GM20000 (cell line): ENCODE measurements around the gene SESTD1.

ENCODE experiments used
- DNase-seq: peaks from one replicate; pipeline ENCODE4 v3.0.0; 2012; ENCODE audit warnings: low spot score
- TF ChIP-seq, protein P1 (sequence below): IDR thresholded peaks from 2 replicates; pipeline ENCODE4 v1.5.1; 2012; ENCODE audit warnings: mild to moderate bottlenecking, control low read depth; ENCODE audit errors: extremely low read depth, missing control alignments

The SESTD1 gene

DNA sequence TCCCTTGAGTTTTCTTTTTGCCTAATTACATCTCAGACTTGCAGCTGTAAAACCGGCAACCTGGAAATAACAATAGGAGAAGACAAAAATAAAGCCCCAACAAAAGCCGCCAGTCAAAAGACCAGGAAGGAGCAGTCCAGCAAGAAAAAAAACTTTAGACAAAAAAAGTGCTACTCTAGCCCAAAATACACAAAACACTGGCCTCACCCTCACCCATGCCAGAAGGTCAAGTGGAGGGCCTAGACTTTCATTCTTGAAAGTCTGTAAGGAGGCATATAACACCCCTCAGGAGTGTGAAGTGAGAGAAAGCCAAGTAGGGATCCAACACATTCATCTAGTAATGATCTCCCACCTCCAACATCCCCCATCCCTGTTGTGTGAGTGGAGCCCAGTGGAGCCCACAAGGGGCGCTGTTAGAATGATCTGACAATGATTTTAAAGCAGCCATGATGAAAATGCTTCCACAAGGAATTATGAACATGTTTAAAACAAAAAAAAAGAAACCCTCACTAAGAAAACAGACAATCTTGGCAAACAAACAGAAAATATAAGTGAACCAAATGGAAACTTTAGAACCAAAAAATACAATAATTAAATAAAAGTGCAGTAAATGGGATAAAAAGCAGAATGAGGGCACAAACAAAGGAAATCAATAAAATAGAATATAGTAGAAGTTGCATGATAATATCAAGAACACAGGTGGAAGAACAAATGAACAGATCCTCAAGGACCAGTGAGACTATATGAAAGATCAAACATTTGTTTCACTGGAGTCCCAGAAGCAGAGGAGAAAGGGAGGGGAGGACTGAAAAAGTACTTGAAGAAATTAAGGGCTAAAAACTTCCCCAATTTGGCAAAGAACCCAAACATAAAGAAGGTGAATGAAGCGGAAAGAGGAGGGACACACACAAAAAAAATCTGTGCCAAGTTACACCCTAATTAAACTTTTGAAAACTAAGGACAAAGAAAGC is 23.9 kb downstream of the SESTD1 start:
- TF ChIP-seq, protein P1, sequence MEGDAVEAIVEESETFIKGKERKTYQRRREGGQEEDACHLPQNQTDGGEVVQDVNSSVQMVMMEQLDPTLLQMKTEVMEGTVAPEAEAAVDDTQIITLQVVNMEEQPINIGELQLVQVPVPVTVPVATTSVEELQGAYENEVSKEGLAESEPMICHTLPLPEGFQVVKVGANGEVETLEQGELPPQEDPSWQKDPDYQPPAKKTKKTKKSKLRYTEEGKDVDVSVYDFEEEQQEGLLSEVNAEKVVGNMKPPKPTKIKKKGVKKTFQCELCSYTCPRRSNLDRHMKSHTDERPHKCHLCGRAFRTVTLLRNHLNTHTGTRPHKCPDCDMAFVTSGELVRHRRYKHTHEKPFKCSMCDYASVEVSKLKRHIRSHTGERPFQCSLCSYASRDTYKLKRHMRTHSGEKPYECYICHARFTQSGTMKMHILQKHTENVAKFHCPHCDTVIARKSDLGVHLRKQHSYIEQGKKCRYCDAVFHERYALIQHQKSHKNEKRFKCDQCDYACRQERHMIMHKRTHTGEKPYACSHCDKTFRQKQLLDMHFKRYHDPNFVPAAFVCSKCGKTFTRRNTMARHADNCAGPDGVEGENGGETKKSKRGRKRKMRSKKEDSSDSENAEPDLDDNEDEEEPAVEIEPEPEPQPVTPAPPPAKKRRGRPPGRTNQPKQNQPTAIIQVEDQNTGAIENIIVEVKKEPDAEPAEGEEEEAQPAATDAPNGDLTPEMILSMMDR: no peak
- no peak for DNase-seq

- TF ChIP-seq, protein P1: no peak
These were observed 24.8 kb downstream of the SESTD1 start for GRCh38 chr2:179239838-179240237.

GRCh38 chr2:179239195-179239594 is 25.4 kb downstream of the SESTD1 start:
- DNase-seq: no peak

More at GRCh38 chr2:179239838-179240237, 24.8 kb downstream of the SESTD1 start:
- no peak for DNase-seq

GRCh38 chr2:179238027-179238426 is 26.6 kb downstream of the SESTD1 start:
- no peak for DNase-seq
- TF ChIP-seq, protein P1: no peak

More at GRCh38 chr2:179239195-179239594, 25.4 kb downstream of the SESTD1 start:
- TF ChIP-seq, protein P1: no peak

DNA sequence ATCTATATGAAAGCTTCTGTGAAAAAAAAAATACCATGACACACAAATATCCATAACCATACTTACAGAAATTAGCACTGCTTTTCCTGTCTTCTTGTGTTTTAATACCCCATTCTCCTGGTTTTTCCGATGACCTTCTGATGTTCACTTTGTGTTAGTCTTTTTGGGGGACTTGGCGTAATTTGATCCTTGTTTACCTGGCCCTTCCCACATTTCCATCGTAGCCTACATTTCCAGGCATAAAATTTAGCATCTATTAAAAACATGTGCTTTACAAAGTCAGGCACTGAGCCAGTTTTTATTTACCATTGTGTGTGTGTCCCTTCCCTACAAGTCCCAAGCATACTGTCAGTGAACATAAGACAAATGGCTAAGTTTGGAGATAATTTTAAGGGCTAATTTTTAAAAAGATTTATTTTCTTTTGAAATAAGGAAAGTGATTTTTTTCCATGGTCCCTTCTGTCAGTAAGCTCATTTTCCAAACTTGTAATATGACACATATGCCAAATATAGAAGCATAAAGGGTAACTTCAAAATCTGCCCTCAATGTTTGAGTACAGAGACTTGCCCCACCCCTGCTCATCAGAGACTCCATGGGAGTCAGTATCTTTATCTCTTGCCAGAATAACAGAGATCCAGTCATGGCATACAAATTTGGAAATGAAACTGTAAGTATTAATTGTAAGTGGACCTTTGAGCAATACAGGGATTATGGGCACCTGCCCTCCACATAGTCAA is 27.3 kb downstream of the SESTD1 start:
- DNase-seq: no peak

DNA sequence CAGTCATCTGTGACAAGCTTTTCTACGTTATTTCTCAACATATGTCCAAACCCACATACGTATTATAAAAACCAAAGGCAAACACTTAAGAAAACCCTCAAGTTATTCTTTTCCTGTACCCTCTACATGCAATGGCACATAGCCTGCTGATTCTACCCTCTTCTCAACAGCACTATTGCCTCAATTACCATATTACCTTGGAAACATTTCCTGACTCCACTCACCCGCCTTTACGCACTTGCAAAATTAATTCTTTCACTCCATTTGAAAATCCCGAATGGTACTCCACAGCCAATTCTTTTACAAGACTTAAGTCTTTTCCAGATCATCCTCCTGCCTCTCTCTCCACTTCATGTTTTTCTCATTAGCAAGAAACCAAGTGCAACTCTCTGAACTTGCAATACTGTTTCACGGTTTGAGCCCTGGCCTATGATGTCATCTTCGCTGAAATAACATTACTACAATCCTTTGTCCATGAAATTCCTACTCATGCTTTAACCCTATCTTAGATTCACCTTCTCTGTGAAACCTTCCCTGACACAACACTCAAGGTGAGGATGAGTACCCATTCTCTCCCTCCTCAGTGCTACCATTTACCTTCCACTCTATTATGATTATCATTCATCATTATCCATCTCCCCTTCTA is 29.0 kb downstream of the SESTD1 start:
- TF ChIP-seq, protein P1: no peak
- no peak for DNase-seq

More for the DNA sequence above, 27.3 kb downstream of the SESTD1 start:
- TF ChIP-seq, protein P1: no peak
